Endothelial cell of umbilical vein (primary cell): ENCODE results near the gene ADAM23. TPM values are rescaled to one million over a fixed set of nuclear protein-coding genes. Genes with fewer than 3 reads are reported as not detected.

Source experiments
- BruUV-seq: library from RNA; stranded (reverse); fragments of 400-500 nt; replicated peaks from 2 replicates; lab custom pipeline; 2021; lab: Mats Ljungman, UMichigan
- CTCF ChIA-PET: fragments of 300-600, 350-600 bp; sonication (Branson Sonifier 250); formaldehyde crosslinking; loops from one replicate; lab custom pipeline; 2021; ENCODE audit warnings: antibody characterized with exemption, inconsistent platforms; lab: Charles Lee
- POLR2A ChIA-PET: fragments of 300-600, 350-600 bp; sonication (Branson Sonifier 250); formaldehyde crosslinking; loops from one replicate; lab custom pipeline; 2021; ENCODE audit warnings: antibody characterized with exemption, inconsistent platforms; lab: Charles Lee
- DNase-seq: peaks from one replicate; pipeline ENCODE4 v3.0.0-alpha.2; 2011; ENCODE audit warnings: low read depth, low spot score
- FAIRE-seq: peaks from 2 replicates; lab custom pipeline; 2011; peaks lifted over from hg19 to GRCh38; lab: Jason Lieb, UNC
- H2AFZ ChIP-seq: 2 replicates; pipeline ENCODE4 v1.6.0; 2012; ENCODE audit warnings: low read depth, low read length, control low read depth, inconsistent platforms
- H3K27ac ChIP-seq: 2 replicates; pipeline ENCODE4 v1.5.1; 2011; ENCODE audit warnings: low read depth, mild to moderate bottlenecking, control low read depth, low read length, moderate library complexity; ENCODE audit not compliant: insufficient read depth
- H3K27me3 ChIP-seq, 2 experiments: 2 replicates each; pipeline versions ENCODE4 v1.6.0 to v1.6.1; 2011; ENCODE audit warnings: low read length in 2 of 2, mixed read lengths in 1 of 2; ENCODE audit not compliant: control insufficient read depth in 2 of 2, insufficient read depth in 2 of 2
- H3K36me3 ChIP-seq, 2 experiments: 2 replicates in 1 of 2; 3 replicates in 1 of 2; pipeline ENCODE4 v1.5.1; 2011; ENCODE audit warnings: low read length in 2 of 2, mild to moderate bottlenecking in 1 of 2, moderate library complexity in 1 of 2; ENCODE audit not compliant: control insufficient read depth in 2 of 2, insufficient read depth in 2 of 2; ENCODE audit errors: extremely low read depth in 1 of 2
- H3K4me1 ChIP-seq: 3 replicates; pipeline ENCODE4 v1.5.1; 2011; ENCODE audit warnings: mild to moderate bottlenecking, low read length; ENCODE audit not compliant: control insufficient read depth, insufficient read depth; ENCODE audit errors: extremely low read depth
- H3K4me2 ChIP-seq: 2 replicates; pipeline ENCODE4 v1.6.1; 2011; ENCODE audit warnings: low read length, control low read depth, mixed read lengths; ENCODE audit not compliant: insufficient read depth
- H3K4me3 ChIP-seq, 3 experiments: fragments of 200-600 bp in 1 of 3; sonication (generic), shearing (Covaris generic) in 1 of 3; replicated peaks in 1 of 3; 2 replicates each; pipeline ENCODE4 v1.5.1; 2011 to 2016; ENCODE audit warnings: control low read depth in 3 of 3, low read length in 3 of 3, mild to moderate bottlenecking in 2 of 3, inconsistent platforms in 1 of 3, low read depth in 1 of 3, moderate library complexity in 1 of 3; ENCODE audit not compliant: insufficient read depth in 1 of 3
- H3K79me2 ChIP-seq: 2 replicates; pipeline ENCODE4 v1.6.0; 2012; ENCODE audit warnings: low read length, inconsistent platforms; ENCODE audit not compliant: control insufficient read depth, insufficient read depth
- H3K9ac ChIP-seq: replicated peaks from 2 replicates; pipeline ENCODE3; 2011; ENCODE audit warnings: low read length, control low read depth; ENCODE audit not compliant: insufficient read depth; ENCODE audit errors: extremely low read depth
- H3K9me1 ChIP-seq: replicated peaks from 3 replicates; pipeline ENCODE4 v1.6.0; 2011; ENCODE audit warnings: mild to moderate bottlenecking, low read length; ENCODE audit not compliant: control insufficient read depth, insufficient read depth; ENCODE audit errors: extremely low read depth
- H3K9me3 ChIP-seq: replicated peaks from 2 replicates; pipeline ENCODE4 v1.5.1; 2012; ENCODE audit warnings: low read length, inconsistent platforms; ENCODE audit not compliant: control insufficient read depth, insufficient read depth
- H4K20me1 ChIP-seq: replicated peaks from 2 replicates; pipeline ENCODE3; 2011; ENCODE audit warnings: mild to moderate bottlenecking, low read length; ENCODE audit not compliant: control insufficient read depth, insufficient read depth; ENCODE audit errors: extremely low read depth
- CTCF ChIP-seq, 2 donors: IDR thresholded peaks; 1 replicate in 1 of 2; 2 replicates in 1 of 2; pipeline ENCODE4 v1.5.1; 2011; ENCODE audit warnings: low read length in 2 of 2, mild to moderate bottlenecking in 2 of 2, moderate library complexity in 2 of 2, control low read depth in 1 of 2, inconsistent platforms in 1 of 2, low read depth in 1 of 2; ENCODE audit not compliant: insufficient read depth in 1 of 2; ENCODE audit errors: extremely low read depth in 1 of 2
- EZH2 ChIP-seq: IDR thresholded peaks from 2 replicates; pipeline ENCODE4 v1.6.1; 2012; ENCODE audit warnings: borderline replicate concordance, low read depth, mild to moderate bottlenecking, moderate library complexity, low read length, inconsistent platforms; ENCODE audit not compliant: severe bottlenecking
- FOS ChIP-seq: IDR thresholded peaks from 2 replicates; pipeline ENCODE4 v1.6.1; 2011; ENCODE audit warnings: mild to moderate bottlenecking, low read length, moderate library complexity, borderline replicate concordance; ENCODE audit not compliant: insufficient read depth
- GATA2 ChIP-seq: IDR thresholded peaks from 2 replicates; pipeline ENCODE4 v1.7.0; 2011; ENCODE audit warnings: low read depth, mild to moderate bottlenecking, moderate library complexity, mixed read lengths, low read length; ENCODE audit not compliant: insufficient read length, insufficient read depth
- JUN ChIP-seq: IDR thresholded peaks from 2 replicates; pipeline ENCODE4 v1.6.1; 2011; ENCODE audit warnings: borderline replicate concordance, low read depth; ENCODE audit not compliant: insufficient read length, insufficient read depth
- MAX ChIP-seq: IDR thresholded peaks from 2 replicates; pipeline ENCODE4 v1.6.1; 2011; ENCODE audit not compliant: insufficient read depth, insufficient read length
- MYC ChIP-seq: IDR thresholded peaks from one replicate; pipeline ENCODE4 v1.6.1; 2011; ENCODE audit warnings: mild to moderate bottlenecking, low read depth, low read length
- POLR2A ChIP-seq: IDR thresholded peaks from 2 replicates; pipeline ENCODE4 v1.6.1; 2012; ENCODE audit warnings: low read depth, mild to moderate bottlenecking, control low read depth, low read length
- POLR2AphosphoS5 ChIP-seq: IDR thresholded peaks from 2 replicates; pipeline ENCODE4 v1.6.1; 2012; ENCODE audit warnings: low read depth, mild to moderate bottlenecking, control low read depth, low read length, moderate library complexity; ENCODE audit not compliant: insufficient read depth
- dilution Hi-C: fragments of 300-500 bp; cut with MboI; formaldehyde crosslinking; loops from one replicate; pipeline ENCODE4 v1.15.0; 2019; ENCODE audit warnings: low sequenced_read_pairs; ENCODE audit not compliant: extremely low pct_ligation_motif_present
- intact Hi-C: fragments of 100-400 bp; cut with micrococcal nuclease; formaldehyde crosslinking; loops from one replicate; pipeline ENCODE4 v1.10.0; 2022
- polyA plus RNA-seq, 4 experiments: library from polyadenylated mRNA; depleted of rRNA in 3 of 4; stranded (reverse) in 3 of 4; unstranded in 1 of 4; fragments of >200 nt; gene quantifications; 2 replicates each; pipeline versions ENCODE4 v1.2.1 to v1.2.3, GENCODE V29; 2011 to 2012; ENCODE audit warnings: missing spikeins in 1 of 4
- total RNA-seq: library from RNA; stranded (reverse); gene quantifications from 2 replicates; pipeline ENCODE4 v1.2.3, GENCODE V29; 2021

ADAM23 gene
- total and polyA plus RNA-seq, 2 donors (not counting 3 experiments of a cell fraction or from before 2014, with no cell fraction given), result 20.6 to 38.5 TPM

DNA sequence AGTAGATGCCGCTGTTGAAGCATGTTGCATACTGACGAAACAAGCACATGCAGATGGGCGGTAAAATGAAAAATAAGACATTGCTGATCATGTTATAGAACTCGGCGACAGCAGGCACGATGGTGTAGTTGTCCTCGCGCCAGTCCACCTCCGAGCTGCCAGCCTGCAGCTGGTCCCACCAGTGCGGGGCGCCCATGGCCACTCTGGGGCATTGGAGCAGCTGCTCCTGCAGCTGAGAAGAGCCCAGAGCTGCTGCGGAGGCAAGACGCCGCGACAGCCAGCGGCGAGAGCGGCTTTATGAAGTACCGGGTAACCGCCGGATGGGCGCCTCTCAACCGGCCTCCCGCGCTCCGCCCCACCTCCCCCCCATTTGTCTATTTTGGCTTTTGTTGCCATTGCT, 32.6 kb upstream of the ADAM23 start:
- ChIA-PET POLR2A (no interaction called here), CTCF (no interaction called here)
- BruUV-seq, result no TSS peak
- no peak for DNase-seq
- Histone ChIP-seq H3K9ac (no peak overlapping the region), H3K4me1 (no peaks in the 10 kb centered on the region), H3K9me1 (no peaks in the 10 kb centered on the region), H2AFZ (no peak overlapping the region), H3K36me3 (no peaks in the 10 kb centered on the region), H3K79me2 (no peaks in the 10 kb centered on the region), H4K20me1 (no peaks in the 10 kb centered on the region), H3K9me3 (no peaks in the 10 kb centered on the region), H3K4me2 (no peak overlapping the region), H3K4me3 (no peak overlapping the region), H3K27ac (no peak overlapping the region), H3K27me3 (no peaks in the 10 kb centered on the region)
- TF ChIP-seq FOS (no peak), EZH2 (no peak), CTCF (IDR thresholded peaks at IDR 0.05; ENCODE audit: extremely low read depth in 1 of 2, insufficient read depth in 1 of 2, low read depth in 1 of 2, low read length in 2 of 2) (no peak), MAX (no peak), POLR2A (no peak), GATA2 (no peak), JUN (no peak), POLR2AphosphoS5 (no peak), MYC (no peak)
- intact Hi-C loops (no loop called here), dilution Hi-C loops (no loop called here)
- no peak for FAIRE-seq
